ENCODE measurements around the gene RIOK3.
"Not testable (repeated sequence)": the region's sequence is repeated elsewhere in the genome, so short reads cannot be mapped to it uniquely, and the experiment has no call there.

Gene RIOK3

GRCh38 chr18:23451491-23451890 lies 1.6 kb upstream of the RIOK3 start:
- DNase-seq = no peak

GRCh38 chr18:23452347-23452727 lies 750 bp upstream of the RIOK3 start:
- DNase-seq = no peak

- DNase-seq = peak in 1 of 3 experiments; percentile 74
Measured at GRCh38 chr18:23453680-23454058, 582 bp downstream of the RIOK3 start.

- DNase-seq = no peak
Measured at GRCh38 chr18:23456835-23457234, 3.7 kb downstream of the RIOK3 start.

GRCh38 chr18:23458830-23459529 lies 5.9 kb downstream of the RIOK3 start:
- no peak for DNase-seq

- DNase-seq = no peak
Measured at GRCh38 chr18:23459530-23459921, 6.4 kb downstream of the RIOK3 start.

- no peak for DNase-seq
Measured at GRCh38 chr18:23460285-23461273, 7.5 kb downstream of the RIOK3 start.

- no peak for DNase-seq
Measured at GRCh38 chr18:23462876-23463275, 9.8 kb downstream of the RIOK3 start.

GRCh38 chr18:23468753-23469459 lies 15.8 kb downstream of the RIOK3 start:
- no peak for DNase-seq

- DNase-seq = no peak
Measured at GRCh38 chr18:23470620-23471387, 17.7 kb downstream of the RIOK3 start.

GRCh38 chr18:23471486-23471885 lies 18.4 kb downstream of the RIOK3 start:
- no peak for DNase-seq

GRCh38 chr18:23479829-23480505 lies 26.9 kb downstream of the RIOK3 start:
- no peak for DNase-seq

GRCh38 chr18:23484561-23485182 lies 31.6 kb downstream of the RIOK3 start:
- no peak for DNase-seq

GRCh38 chr18:23485386-23485785 lies 32.3 kb downstream of the RIOK3 start:
- no peak for DNase-seq

- DNase-seq = no peak
Measured at GRCh38 chr18:23487738-23488570, 34.9 kb downstream of the RIOK3 start.

GRCh38 chr18:23489586-23489985 lies 36.5 kb downstream of the RIOK3 start:
- not testable (repeated sequence) for DNase-seq

GRCh38 chr18:23493654-23494053 lies 40.6 kb downstream of the RIOK3 start:
- peak in 2 of 3 experiments; percentile 7 to 18 for DNase-seq

GRCh38 chr18:23494992-23495391 lies 41.9 kb downstream of the RIOK3 start:
- peak in 2 of 3 experiments; percentile 6 to 22 for DNase-seq

GRCh38 chr18:23495723-23496440 lies 42.8 kb downstream of the RIOK3 start:
- DNase-seq = peak in 2 of 3 experiments; percentile 57 to 78

- no peak for DNase-seq
Measured at GRCh38 chr18:23498117-23498516, 45.0 kb downstream of the RIOK3 start.

All from NCI-H1417 (cell line).